Measurements from ENCODE around the gene KLHL30.

KLHL30 gene

DNA sequence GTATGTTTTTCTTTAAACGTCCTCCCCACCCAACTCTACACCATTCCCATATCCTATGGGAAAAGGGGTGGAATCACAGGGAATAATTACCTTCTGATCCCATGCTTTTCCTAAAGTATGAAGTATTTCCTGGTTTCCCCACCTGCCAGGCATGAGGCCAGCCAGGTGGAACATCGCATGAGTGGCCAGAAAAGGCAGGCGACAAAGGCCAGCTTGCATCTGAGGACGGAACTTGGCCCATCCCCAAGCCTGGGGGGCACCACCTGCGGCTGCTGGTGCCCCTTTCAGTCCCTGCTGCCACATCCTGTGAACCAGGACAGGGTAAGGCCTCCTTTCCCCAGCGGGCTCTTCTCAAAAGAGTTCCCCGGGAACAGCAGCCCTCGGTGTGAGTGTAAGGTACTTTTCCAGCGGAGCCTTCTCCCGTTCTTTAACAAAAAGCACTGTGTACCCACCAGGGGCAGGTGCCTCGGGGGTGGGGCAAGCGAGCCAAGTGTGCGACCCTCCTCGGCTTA is 19.1 kb downstream of the KLHL30 start:
- H3K36me3 ChIP-seq (replicated peaks) = no peaks in the 10 kb centered on the region
- no peak overlapping the region for H3K27ac ChIP-seq
- TF ChIP-seq, protein P1, sequence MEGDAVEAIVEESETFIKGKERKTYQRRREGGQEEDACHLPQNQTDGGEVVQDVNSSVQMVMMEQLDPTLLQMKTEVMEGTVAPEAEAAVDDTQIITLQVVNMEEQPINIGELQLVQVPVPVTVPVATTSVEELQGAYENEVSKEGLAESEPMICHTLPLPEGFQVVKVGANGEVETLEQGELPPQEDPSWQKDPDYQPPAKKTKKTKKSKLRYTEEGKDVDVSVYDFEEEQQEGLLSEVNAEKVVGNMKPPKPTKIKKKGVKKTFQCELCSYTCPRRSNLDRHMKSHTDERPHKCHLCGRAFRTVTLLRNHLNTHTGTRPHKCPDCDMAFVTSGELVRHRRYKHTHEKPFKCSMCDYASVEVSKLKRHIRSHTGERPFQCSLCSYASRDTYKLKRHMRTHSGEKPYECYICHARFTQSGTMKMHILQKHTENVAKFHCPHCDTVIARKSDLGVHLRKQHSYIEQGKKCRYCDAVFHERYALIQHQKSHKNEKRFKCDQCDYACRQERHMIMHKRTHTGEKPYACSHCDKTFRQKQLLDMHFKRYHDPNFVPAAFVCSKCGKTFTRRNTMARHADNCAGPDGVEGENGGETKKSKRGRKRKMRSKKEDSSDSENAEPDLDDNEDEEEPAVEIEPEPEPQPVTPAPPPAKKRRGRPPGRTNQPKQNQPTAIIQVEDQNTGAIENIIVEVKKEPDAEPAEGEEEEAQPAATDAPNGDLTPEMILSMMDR (IDR thresholded peaks at IDR 0.05; ENCODE audit: low read depth, low read length, missing control alignments) = no peak
- no peaks in the 10 kb centered on the region for H3K27me3 ChIP-seq (replicated peaks)
- H3K4me3 ChIP-seq (ENCODE audit: low read depth, low read length) = no peak overlapping the region
- no peak for DNase-seq
- in situ Hi-C loops (cut with HindIII; ENCODE audit: low pct_ligation_motif_present, low sequenced_read_pairs) = no loop called here

DNA sequence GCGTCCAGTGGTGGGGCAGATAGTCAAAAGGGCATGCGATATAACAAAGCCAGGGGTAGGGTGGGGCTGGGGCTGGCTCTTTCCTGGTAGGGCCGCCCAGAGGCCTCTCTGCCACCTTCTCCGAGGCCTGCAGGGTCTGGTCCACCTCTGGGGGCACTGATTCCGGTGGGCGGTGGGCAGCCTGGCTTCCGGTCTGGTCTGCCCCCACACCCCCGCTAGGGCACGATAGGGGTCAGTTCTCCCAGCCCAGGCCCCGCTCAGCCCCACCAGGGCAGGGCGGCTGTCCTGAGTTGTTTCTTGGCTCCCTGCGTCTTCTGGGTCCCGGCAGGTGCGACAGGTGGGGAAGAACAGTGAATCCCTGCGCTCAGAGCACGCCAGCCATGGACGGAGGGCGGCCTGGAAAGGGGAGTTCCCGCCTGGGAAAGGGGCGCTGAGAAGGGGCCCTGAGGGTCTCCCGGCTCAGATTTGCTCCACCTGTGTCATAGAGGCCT is 19.6 kb downstream of the KLHL30 start:
- no peak for DNase-seq
- TF ChIP-seq, protein P1 (IDR thresholded peaks at IDR 0.05; ENCODE audit: low read depth, low read length, missing control alignments) = no peak
- no peak overlapping the region for H3K4me3 ChIP-seq (ENCODE audit: low read depth, low read length)
- in situ Hi-C loops (cut with HindIII; ENCODE audit: low pct_ligation_motif_present, low sequenced_read_pairs) = no loop called here
- H3K36me3 ChIP-seq (replicated peaks) = no peaks in the 10 kb centered on the region
- no peaks in the 10 kb centered on the region for H3K27me3 ChIP-seq (replicated peaks)
- no peak overlapping the region for H3K27ac ChIP-seq

DNA sequence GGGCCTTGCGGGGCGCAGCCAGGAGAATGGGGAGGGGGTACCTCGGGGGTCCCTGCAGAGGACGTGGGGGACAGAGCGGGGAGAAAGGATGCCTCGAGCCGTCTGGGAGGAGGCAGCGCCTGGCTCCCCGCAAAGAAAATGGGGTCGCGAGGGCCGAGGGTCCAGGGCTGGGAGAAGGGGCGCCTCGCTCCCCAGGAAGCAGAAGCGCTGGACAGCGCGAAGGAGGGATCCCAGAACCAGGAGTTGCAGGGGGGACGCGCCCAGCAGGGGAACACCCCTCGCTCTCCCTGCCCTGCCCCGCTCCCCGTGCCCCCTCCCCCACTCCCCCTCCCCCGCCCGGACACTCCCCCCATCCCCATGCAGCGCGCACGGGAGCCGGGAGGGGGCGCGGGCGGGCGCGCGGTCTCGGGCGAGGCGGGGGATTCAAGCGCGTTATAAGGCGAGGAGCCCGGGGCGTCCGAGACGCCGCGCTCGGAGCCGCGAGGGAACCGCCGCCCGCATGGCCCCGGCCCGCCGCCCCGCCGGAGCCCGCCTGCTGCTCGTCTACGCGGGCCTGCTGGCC is 20.1 kb downstream of the KLHL30 start, which contains the start of gene ERFE:
TSS of gene ERFE (plus strand) at position 462 of the 562 bp plus-strand sequence. CDS start at position 500, 38 bp downstream.
- TF ChIP-seq, protein P1 (IDR thresholded peaks at IDR 0.05; ENCODE audit: low read depth, low read length, missing control alignments) = peak; percentile 40
- no peaks in the 10 kb centered on the region for H3K36me3 ChIP-seq (replicated peaks)
- H3K27me3 ChIP-seq (replicated peaks) = no peaks in the 10 kb centered on the region
- in situ Hi-C loops (cut with HindIII; ENCODE audit: low pct_ligation_motif_present, low sequenced_read_pairs) = no loop called here
- H3K27ac ChIP-seq = no peak within 1 kb of the TSS
- no peak for DNase-seq
- H3K4me3 ChIP-seq (ENCODE audit: low read depth, low read length) = peak within 1 kb of the TSS; percentile 35

DNA sequence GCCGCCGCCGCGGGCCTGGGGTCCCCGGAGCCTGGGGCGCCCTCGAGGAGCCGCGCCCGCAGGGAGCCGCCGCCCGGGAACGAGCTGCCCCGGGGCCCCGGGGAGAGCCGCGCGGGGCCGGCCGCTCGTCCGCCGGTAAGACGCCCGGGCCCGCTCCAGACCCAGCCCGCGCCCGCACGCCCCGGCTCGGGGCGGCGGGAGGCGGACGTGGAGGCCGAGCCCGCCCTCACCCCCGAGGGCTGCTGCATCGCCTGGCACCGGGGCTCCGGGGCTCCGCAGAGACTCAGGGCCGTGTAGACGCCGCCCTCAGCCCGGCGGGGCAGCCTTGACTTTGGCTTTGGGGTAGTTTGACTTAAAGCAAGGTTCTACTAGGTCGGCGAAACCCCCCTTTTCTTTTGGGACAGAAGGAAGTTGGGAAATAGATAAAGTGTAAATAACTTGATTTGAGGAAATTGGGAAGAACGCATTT is 20.6 kb downstream of the KLHL30 start:
- H3K27ac ChIP-seq = no peak overlapping the region
- no peak for DNase-seq
- peak overlapping the region; percentile 35 for H3K4me3 ChIP-seq (ENCODE audit: low read depth, low read length)
- H3K36me3 ChIP-seq (replicated peaks) = no peaks in the 10 kb centered on the region
- no peaks in the 10 kb centered on the region for H3K27me3 ChIP-seq (replicated peaks)
- in situ Hi-C loops (cut with HindIII; ENCODE audit: low pct_ligation_motif_present, low sequenced_read_pairs) = no loop called here
- TF ChIP-seq, protein P1 (IDR thresholded peaks at IDR 0.05; ENCODE audit: low read depth, low read length, missing control alignments) = no peak

DNA sequence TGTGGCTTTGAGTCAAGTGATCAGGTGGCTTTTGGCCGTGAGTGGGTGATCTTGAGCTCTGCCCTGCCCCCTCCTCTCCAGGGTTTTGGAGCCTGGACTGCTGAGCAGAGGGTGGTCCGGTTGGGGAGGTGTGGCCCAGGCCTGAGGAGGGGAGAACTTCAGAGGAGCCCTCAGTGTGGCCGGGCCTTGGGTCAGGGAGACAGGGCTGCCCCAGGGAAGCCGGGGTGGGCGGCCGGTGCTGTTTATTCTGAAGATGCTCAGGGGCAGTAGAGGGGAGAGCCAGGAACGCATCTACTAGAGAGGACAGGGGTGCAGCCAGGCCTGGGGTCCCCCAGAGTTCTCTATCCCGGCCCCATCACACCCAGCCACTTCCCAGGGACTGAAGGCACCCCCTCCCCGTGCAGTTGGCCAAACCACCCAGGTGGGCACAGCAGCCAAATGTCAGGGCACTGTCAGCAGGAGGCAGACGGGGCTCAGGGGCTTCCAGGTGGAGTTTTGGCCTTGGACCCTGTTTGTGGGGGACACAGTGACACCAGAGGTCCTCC is 21.3 kb downstream of the KLHL30 start:
- Histone ChIP-seq H3K36me3 (replicated peaks) (no peaks in the 10 kb centered on the region), H3K27me3 (replicated peaks) (no peaks in the 10 kb centered on the region), H3K4me3 (ENCODE audit: low read depth, low read length) (no peak overlapping the region), H3K27ac (no peak overlapping the region)
- in situ Hi-C loops (cut with HindIII; ENCODE audit: low pct_ligation_motif_present, low sequenced_read_pairs) = no loop called here
- no peak for DNase-seq
- TF ChIP-seq, protein P1 (IDR thresholded peaks at IDR 0.05; ENCODE audit: low read depth, low read length, missing control alignments) = no peak

All from brain microvascular endothelial cell (primary cell).